ENCODE results near the gene SERPINE1.
A peak's percentile ranks its signal among the peaks of the same experiment; 100 is the strongest.
"Not testable (repeated sequence)": the region's sequence is repeated elsewhere in the genome, so short reads cannot be mapped to it uniquely, and the experiment has no call there.

SERPINE1 gene

DNA sequence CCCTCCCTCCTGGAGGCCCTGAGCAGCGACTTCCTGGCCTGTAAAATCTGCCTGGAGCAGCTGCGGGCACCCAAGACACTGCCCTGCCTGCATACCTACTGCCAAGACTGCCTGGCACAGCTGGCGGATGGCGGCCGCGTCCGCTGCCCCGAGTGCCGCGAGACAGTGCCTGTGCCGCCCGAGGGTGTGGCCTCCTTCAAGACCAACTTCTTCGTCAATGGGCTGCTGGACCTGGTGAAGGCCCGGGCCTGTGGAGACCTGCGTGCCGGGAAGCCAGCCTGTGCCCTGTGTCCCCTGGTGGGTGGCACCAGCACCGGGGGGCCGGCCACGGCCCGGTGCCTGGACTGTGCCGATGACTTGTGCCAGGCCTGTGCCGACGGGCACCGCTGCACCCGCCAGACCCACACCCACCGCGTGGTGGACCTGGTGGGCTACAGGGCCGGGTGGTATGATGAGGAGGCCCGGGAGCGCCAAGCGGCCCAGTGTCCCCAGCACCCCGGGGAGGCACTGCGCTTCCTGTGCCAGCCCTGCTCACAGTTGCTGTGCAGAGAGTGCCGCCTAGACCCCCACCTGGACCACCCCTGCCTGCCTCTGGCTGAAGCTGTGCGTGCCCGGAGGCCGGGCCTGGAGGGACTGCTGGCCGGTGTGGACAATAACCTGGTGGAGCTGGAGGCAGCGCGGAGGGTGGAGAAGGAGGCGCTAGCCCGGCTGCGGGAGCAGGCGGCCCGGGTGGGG, 39.4 kb upstream of the SERPINE1 start:
- TF ChIP-seq, protein P1, sequence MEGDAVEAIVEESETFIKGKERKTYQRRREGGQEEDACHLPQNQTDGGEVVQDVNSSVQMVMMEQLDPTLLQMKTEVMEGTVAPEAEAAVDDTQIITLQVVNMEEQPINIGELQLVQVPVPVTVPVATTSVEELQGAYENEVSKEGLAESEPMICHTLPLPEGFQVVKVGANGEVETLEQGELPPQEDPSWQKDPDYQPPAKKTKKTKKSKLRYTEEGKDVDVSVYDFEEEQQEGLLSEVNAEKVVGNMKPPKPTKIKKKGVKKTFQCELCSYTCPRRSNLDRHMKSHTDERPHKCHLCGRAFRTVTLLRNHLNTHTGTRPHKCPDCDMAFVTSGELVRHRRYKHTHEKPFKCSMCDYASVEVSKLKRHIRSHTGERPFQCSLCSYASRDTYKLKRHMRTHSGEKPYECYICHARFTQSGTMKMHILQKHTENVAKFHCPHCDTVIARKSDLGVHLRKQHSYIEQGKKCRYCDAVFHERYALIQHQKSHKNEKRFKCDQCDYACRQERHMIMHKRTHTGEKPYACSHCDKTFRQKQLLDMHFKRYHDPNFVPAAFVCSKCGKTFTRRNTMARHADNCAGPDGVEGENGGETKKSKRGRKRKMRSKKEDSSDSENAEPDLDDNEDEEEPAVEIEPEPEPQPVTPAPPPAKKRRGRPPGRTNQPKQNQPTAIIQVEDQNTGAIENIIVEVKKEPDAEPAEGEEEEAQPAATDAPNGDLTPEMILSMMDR (IDR thresholded peaks at IDR 0.05; ENCODE audit: unreplicated experiment in 3 of 3), result no peak
- no peak overlapping the region for H3K4me3 Mint-ChIP-seq
- no peaks in the 10 kb centered on the region for H3K9me3 Mint-ChIP-seq
- no peak overlapping the region for H3K27ac Mint-ChIP-seq
- H3K27me3 Mint-ChIP-seq (ENCODE audit: low read depth), result peaks cover 4% of the 10 kb centered on the region
- H3K4me1 Mint-ChIP-seq, result peaks cover 14% of the 10 kb centered on the region
- peaks cover 23% of the 10 kb centered on the region for H3K36me3 Mint-ChIP-seq (ENCODE audit: low read depth)

DNA sequence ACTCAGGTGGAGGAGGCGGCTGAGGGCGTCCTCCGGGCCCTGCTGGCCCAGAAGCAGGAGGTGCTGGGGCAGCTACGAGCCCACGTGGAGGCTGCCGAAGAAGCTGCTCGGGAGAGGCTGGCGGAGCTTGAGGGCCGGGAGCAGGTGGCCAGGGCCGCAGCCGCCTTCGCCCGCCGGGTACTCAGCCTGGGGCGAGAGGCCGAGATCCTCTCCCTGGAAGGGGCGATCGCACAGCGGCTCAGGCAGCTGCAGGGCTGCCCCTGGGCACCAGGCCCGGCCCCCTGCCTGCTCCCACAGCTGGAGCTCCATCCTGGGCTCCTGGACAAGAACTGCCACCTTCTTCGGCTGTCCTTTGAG, 38.9 kb upstream of the SERPINE1 start:
- Mint-ChIP-seq H3K27ac (no peak overlapping the region), H3K4me3 (no peak overlapping the region), H3K27me3 (ENCODE audit: low read depth) (peaks cover 4% of the 10 kb centered on the region), H3K4me1 (peaks cover 14% of the 10 kb centered on the region), H3K36me3 (ENCODE audit: low read depth) (peaks cover 23% of the 10 kb centered on the region), H3K9me3 (no peaks in the 10 kb centered on the region)
- TF ChIP-seq, protein P1 (IDR thresholded peaks at IDR 0.05; ENCODE audit: unreplicated experiment in 3 of 3), result no peak

DNA sequence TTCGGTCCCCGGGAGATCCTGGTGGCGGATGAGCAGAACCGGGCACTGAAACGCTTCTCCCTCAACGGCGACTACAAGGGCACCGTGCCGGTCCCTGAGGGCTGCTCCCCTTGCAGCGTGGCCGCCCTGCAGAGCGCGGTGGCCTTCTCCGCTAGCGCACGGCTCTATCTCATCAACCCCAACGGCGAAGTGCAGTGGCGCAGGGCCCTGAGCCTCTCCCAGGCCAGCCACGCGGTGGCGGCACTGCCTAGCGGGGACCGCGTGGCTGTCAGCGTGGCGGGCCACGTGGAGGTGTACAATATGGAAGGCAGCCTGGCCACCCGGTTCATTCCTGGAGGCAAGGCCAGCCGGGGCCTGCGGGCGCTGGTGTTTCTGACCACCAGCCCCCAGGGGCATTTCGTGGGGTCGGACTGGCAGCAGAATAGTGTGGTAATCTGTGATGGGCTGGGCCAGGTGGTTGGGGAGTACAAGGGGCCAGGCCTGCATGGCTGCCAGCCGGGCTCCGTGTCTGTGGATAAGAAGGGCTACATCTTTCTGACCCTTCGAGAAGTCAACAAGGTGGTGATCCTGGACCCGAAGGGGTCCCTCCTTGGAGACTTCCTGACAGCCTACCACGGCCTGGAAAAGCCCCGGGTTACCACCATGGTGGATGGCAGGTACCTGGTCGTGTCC, 37.9 kb upstream of the SERPINE1 start:
- Mint-ChIP-seq H3K36me3 (ENCODE audit: low read depth) (peaks cover 23% of the 10 kb centered on the region), H3K9me3 (no peaks in the 10 kb centered on the region), H3K27ac (no peak overlapping the region), H3K27me3 (ENCODE audit: low read depth) (peaks cover 4% of the 10 kb centered on the region), H3K4me3 (peak overlapping the region in 1 of 3 experiments; percentile 10), H3K4me1 (peaks cover 17% of the 10 kb centered on the region)
- TF ChIP-seq, protein P1 (IDR thresholded peaks at IDR 0.05; ENCODE audit: unreplicated experiment in 3 of 3), result no peak

DNA sequence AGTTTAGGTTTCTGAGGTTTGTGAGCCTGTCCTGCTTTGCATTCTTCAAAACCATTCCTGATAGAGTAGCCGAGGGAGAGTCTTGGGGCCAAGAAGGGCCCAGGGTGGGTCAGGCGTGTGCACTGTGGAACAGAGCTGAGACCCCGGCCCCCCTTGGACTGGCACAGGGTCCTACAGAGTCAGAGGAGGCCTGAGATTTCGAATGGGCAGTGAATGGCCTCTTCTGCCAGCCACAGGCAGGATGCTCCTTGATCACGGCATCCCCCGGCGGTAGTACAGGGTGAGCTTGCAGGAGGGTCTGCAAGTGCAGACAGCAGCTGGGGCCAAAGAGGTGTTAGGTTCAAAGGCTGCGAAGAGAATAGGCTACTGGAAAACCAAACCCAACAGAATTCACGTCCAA, 37.0 kb upstream of the SERPINE1 start:
- TF ChIP-seq, protein P1 (IDR thresholded peaks at IDR 0.05; ENCODE audit: unreplicated experiment in 3 of 3), result no peak
- peaks cover 4% of the 10 kb centered on the region for H3K27me3 Mint-ChIP-seq (ENCODE audit: low read depth)
- H3K27ac Mint-ChIP-seq, result no peak overlapping the region
- no peaks in the 10 kb centered on the region for H3K9me3 Mint-ChIP-seq
- H3K4me1 Mint-ChIP-seq, result peaks cover 16% of the 10 kb centered on the region
- H3K4me3 Mint-ChIP-seq, result no peak overlapping the region
- H3K36me3 Mint-ChIP-seq (ENCODE audit: low read depth), result peaks cover 23% of the 10 kb centered on the region

DNA sequence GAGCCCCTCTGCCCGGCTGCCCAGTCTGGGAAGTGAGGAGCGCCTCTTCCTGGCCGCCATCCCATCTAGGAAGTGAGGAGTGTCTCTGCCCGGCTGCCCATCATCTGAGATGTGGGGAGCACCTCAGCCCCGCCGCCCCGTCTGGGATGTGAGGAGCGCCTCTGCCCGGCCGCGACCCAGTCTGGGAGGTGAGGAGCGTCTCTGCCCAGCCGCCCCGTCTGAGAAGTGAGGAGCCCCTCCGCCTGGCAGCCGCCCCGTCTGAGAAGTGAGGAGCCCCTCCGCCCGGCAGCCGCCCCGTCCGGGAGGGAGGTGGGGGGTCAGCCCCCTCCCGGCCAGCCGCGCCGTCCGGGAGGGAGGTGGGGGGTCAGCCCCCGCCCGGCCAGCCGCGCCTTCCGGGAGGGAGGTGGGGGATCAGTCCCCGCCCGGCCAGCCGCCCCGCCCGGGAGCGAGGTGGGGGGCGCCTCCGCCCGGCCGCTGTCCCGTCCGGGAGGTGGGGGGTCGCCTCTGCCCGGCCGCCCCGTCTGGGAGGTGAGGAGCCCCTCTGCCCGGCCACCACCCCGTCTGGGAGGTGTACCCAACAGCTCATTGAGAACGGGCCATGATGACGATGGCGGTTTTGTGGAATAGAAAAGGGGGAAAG, 34.5 kb upstream of the SERPINE1 start:
- H3K36me3 Mint-ChIP-seq (ENCODE audit: low read depth), result peaks cover 19% of the 10 kb centered on the region
- H3K4me3 Mint-ChIP-seq, H3K9me3 Mint-ChIP-seq, H3K4me1 Mint-ChIP-seq, H3K27ac Mint-ChIP-seq: not testable (repeated sequence)
- H3K27me3 Mint-ChIP-seq (ENCODE audit: low read depth), result peaks cover 11% of the 10 kb centered on the region

DNA sequence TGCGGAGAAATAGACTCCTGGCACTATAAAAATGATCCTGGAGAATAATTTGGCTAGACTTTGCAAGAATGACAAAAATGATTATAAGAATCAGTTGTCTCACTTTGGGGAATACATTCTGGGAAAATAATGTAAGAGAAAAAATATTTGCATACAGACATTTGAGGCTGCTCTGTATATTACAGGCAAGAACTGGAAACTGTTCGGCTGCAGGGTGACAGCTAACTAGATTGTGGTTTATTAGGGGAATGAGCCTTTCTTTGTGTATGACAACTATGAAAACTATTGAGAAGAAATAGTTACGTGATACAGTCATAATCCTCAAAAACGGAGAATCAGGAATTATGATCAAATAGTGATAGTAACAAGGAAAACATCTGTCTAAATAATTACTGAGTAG, 33.0 kb upstream of the SERPINE1 start:
- Mint-ChIP-seq H3K36me3 (ENCODE audit: low read depth) (peaks cover 19% of the 10 kb centered on the region), H3K27me3 (ENCODE audit: low read depth) (peaks cover 11% of the 10 kb centered on the region), H3K27ac (no peak overlapping the region), H3K9me3 (no peaks in the 10 kb centered on the region), H3K4me1 (peaks cover 6% of the 10 kb centered on the region), H3K4me3 (no peak overlapping the region)
- TF ChIP-seq, protein P1 (IDR thresholded peaks at IDR 0.05; ENCODE audit: unreplicated experiment in 3 of 3), result no peak
